Tibial nerve (tissue), 4 donors: ENCODE data around the gene DISC1. TPM values are rescaled to one million over a fixed set of nuclear protein-coding genes. Genes with fewer than 3 reads are reported as not detected.

Source experiments
- DNase-seq, 2 donors: peaks; one replicate each; pipeline ENCODE4 v3.0.0-alpha.2; 2019; ENCODE audit warnings: low spot score in 2 of 2
- H3K27ac ChIP-seq, 4 donors: fragments of 200-600 bp; sonication (generic) in 3 of 4; one replicate each; pipeline ENCODE4 v1.5.1; 2017 to 2019; ENCODE audit warnings: mild to moderate bottlenecking in 1 of 4
- H3K27me3 ChIP-seq, 2 donors: fragments of 200-600 bp; sonication (generic) in 1 of 2; one replicate each; pipeline versions ENCODE4 v1.5.1 to v1.6.0; 2017 to 2019
- H3K36me3 ChIP-seq, 3 donors: fragments of 200-600 bp; sonication (generic); one replicate each; pipeline ENCODE4 v1.5.1; 2018 to 2019
- H3K4me1 ChIP-seq, 4 donors: fragments of 200-600 bp; sonication (generic) in 3 of 4; one replicate each; pipeline ENCODE4 v1.5.1; 2017 to 2019
- H3K4me3 ChIP-seq, 4 donors: fragments of 200-600 bp; sonication (generic) in 3 of 4; one replicate each; pipeline ENCODE4 v1.5.1; 2017 to 2019; ENCODE audit warnings: mild to moderate bottlenecking in 1 of 4, moderate library complexity in 1 of 4
- H3K9me3 ChIP-seq, 4 donors: fragments of 200-600 bp; sonication (generic) in 3 of 4; one replicate each; pipeline ENCODE4 v1.5.1; 2017 to 2019
- CTCF ChIP-seq, 5 experiments: fragments of 200-600 bp in 3 of 5; fragments of 450-650 bp in 2 of 5; sonication (generic) in 3 of 5; IDR thresholded peaks; one replicate each; pipeline ENCODE4 v1.5.1; 2016 to 2019; ENCODE audit warnings: antibody characterized with exemption in 5 of 5, mild to moderate bottlenecking in 3 of 5, moderate library complexity in 2 of 5
- EP300 ChIP-seq, 2 donors: sonication (generic); formaldehyde crosslinking; IDR thresholded peaks; one replicate each; pipeline ENCODE4 v1.6.1; 2017; ENCODE audit warnings: antibody characterized with exemption in 2 of 2, mild to moderate bottlenecking in 1 of 2
- POLR2A ChIP-seq, 2 donors: fragments of 450-650 bp; IDR thresholded peaks; one replicate each; pipeline ENCODE4 v1.6.1; 2017; ENCODE audit warnings: antibody characterized with exemption in 2 of 2, mild to moderate bottlenecking in 2 of 2, moderate library complexity in 2 of 2
- WGBS, 2 donors: methylation state at CpG; one replicate each; pipeline ENCODE4 v1.1.5; 2018; 5-methylcytosine and 5-hydroxymethylcytosine counted together
- total RNA-seq, 4 donors: library from RNA; depleted of rRNA; stranded (reverse); fragments of >200 nt; gene quantifications; one replicate each; pipeline ENCODE4 v1.1.0, GENCODE V29; 2016

The DISC1 gene
- total RNA-seq, 4 donors from 2014 or later = 29.9 to 39.0 (median 32.7) TPM

- Histone ChIP-seq H3K4me1 (peaks cover 5 to 38% (median 17%) of the 10 kb centered on the region in 4 donors), H3K27me3 (no peaks in the 10 kb centered on the region), H3K36me3 (no peaks in the 10 kb centered on the region), H3K9me3 (no peaks in the 10 kb centered on the region), H3K27ac (no peak overlapping the region), H3K4me3 (no peak overlapping the region)
- no peak for DNase-seq
- TF ChIP-seq CTCF (IDR thresholded peaks at IDR 0.05) = no peak
- peak in 1 of 2 donors; percentile 29 for TF ChIP-seq EP300 (IDR thresholded peaks at IDR 0.05)
- WGBS, 2 donors = 31 to 57% methylated on average over 5 of the region's 5 CpGs
Observed at GRCh38 chr1:231601824-231602672, 24.5 kb upstream of the DISC1 start.

- no peaks in the 10 kb centered on the region for H3K36me3 ChIP-seq
- no peak overlapping the region for H3K4me3 ChIP-seq
- no peak for TF ChIP-seq EP300 (IDR thresholded peaks at IDR 0.05)
- H3K27me3 ChIP-seq = no peaks in the 10 kb centered on the region
- no peaks in the 10 kb centered on the region for H3K9me3 ChIP-seq
- no peak for DNase-seq
- no peak overlapping the region for H3K27ac ChIP-seq
- peaks cover 5 to 38% (median 17%) of the 10 kb centered on the region in 4 donors for H3K4me1 ChIP-seq
- 84 to 87% methylated on average over 4 of the region's 4 CpGs for WGBS, 2 donors
Observed at GRCh38 chr1:231602673-231602984, 24.0 kb upstream of the DISC1 start.

- Histone ChIP-seq H3K27ac (peak overlapping the region in 2 of 4 donors; percentile 36 to 68), H3K4me3 (peak overlapping the region; percentile 21 to 52 (median 41)), H3K9me3 (no peaks in the 10 kb centered on the region), H3K27me3 (no peaks in the 10 kb centered on the region), H3K4me1 (peaks cover 5 to 38% (median 17%) of the 10 kb centered on the region in 4 donors), H3K36me3 (no peaks in the 10 kb centered on the region)
- DNase-seq = peak in 1 of 2 donors; percentile 35
- 30 to 32% methylated on average over 8 of the region's 8 CpGs for WGBS, 2 donors
- TF ChIP-seq POLR2A (IDR thresholded peaks at IDR 0.05) = no peak
- TF ChIP-seq EP300 (IDR thresholded peaks at IDR 0.05) = peak in 1 of 2 donors; percentile 24
- peak; percentile 66 to 85 (median 73) for TF ChIP-seq CTCF (IDR thresholded peaks at IDR 0.05)
Observed at GRCh38 chr1:231603598-231604275, 22.9 kb upstream of the DISC1 start.

GRCh38 chr1:231604276-231604621, 22.3 kb upstream of the DISC1 start:
- TF ChIP-seq POLR2A (IDR thresholded peaks at IDR 0.05) = no peak
- no peak for TF ChIP-seq EP300 (IDR thresholded peaks at IDR 0.05)
- TF ChIP-seq CTCF (IDR thresholded peaks at IDR 0.05) = no peak
- DNase-seq = no peak
- Histone ChIP-seq H3K4me1 (peaks cover 5 to 38% (median 17%) of the 10 kb centered on the region in 4 donors), H3K27me3 (no peaks in the 10 kb centered on the region), H3K9me3 (no peaks in the 10 kb centered on the region), H3K36me3 (no peaks in the 10 kb centered on the region), H3K4me3 (peak overlapping the region in 1 of 4 donors; percentile 52), H3K27ac (peak overlapping the region in 1 of 4 donors; percentile 68)
- 64 to 65% methylated on average over 2 of the region's 2 CpGs for WGBS, 2 donors

- Histone ChIP-seq H3K9me3 (no peaks in the 10 kb centered on the region), H3K27ac (no peak overlapping the region), H3K4me1 (peaks cover 5 to 32% (median 14%) of the 10 kb centered on the region in 4 donors), H3K27me3 (no peaks in the 10 kb centered on the region), H3K4me3 (no peak overlapping the region), H3K36me3 (no peaks in the 10 kb centered on the region)
- WGBS, 2 donors = 56 to 62% methylated on average over 8 of the region's 8 CpGs
- DNase-seq = no peak
- no peak for TF ChIP-seq CTCF (IDR thresholded peaks at IDR 0.05)
- no peak for TF ChIP-seq POLR2A (IDR thresholded peaks at IDR 0.05)
- no peak for TF ChIP-seq EP300 (IDR thresholded peaks at IDR 0.05)
Observed at GRCh38 chr1:231605149-231606100, 21.2 kb upstream of the DISC1 start.
